Measurements from ENCODE around the gene FAM209A. TPM values are rescaled to one million over a fixed set of nuclear protein-coding genes. Genes with fewer than 3 reads are reported as not detected.
A peak's percentile ranks its signal among the peaks of the same experiment; 100 is the strongest.
"Not testable (repeated sequence)": the region's sequence is repeated elsewhere in the genome, so short reads cannot be mapped to it uniquely, and the experiment has no call there.

The FAM209A gene, protein sequence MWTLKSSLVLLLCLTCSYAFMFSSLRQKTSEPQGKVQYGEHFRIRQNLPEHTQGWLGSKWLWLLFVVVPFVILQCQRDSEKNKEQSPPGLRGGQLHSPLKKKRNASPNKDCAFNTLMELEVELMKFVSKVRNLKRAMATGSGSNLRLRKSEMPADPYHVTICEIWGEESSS
- 1 to 10 TPM; 3.3 to 4.1 TPM for total RNA-seq

- DNase-seq; H3K4me1 Mint-ChIP-seq; POLR2A ChIA-PET; ATAC-seq (ENCODE audit: low read depth); H3K27me3 Mint-ChIP-seq; H3K9me3 Mint-ChIP-seq; H3K4me3 Mint-ChIP-seq: not testable (repeated sequence)
- Mint-ChIP-seq H3K27ac (peak within 1 kb of the TSS; percentile 27), H3K36me3 (peaks cover 24% of the 10 kb centered on the region)
Measured at GRCh38 chr20:56524444-56524843, at the start of gene FAM209A. TSS of gene FAM209A (plus strand) at chr20:56524744. CDS start at chr20:56524809, 65 bp downstream.

- Mint-ChIP-seq H3K4me1 (peaks cover 21% of the 10 kb centered on the region), H3K27ac (peak overlapping the region; percentile 59), H3K27me3 (no peaks in the 10 kb centered on the region), H3K4me3 (peak overlapping the region; percentile 67), H3K9me3 (no peaks in the 10 kb centered on the region), H3K36me3 (peaks cover 33% of the 10 kb centered on the region)
- ATAC-seq (ENCODE audit: low read depth) (peak; percentile 58), DNase-seq (no peak)
- POLR2A ChIA-PET = interaction anchor here (1.1 kb wide), 1 partner anchor 92 kb away, joined by 4 read pairs; the partner anchor contains the start of genes AURKA and CSTF1
Measured at GRCh38 chr20:56483970-56484369, 40.6 kb upstream of the FAM209A start.

DNA sequence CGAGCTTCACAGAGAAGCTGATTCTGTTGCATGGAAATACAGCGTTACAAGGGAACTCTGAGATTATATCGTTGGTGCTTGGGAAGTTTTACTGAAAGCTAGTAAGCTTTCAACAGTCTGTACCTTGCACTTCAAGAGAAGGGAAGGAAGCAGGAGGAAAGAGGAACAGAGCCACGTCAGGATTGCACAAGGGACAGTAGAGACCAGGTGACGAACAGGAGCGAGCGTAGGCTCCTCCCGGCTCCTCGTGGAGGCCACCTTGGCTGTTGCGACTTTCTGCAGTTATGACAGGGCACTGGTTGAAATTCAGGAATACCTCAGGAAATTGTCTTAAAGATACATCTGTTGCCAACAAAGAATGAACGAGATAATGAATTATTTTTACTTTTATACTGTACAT, 37.3 kb upstream of the FAM209A start:
- H3K9me3 Mint-ChIP-seq = no peaks in the 10 kb centered on the region
- ATAC-seq (ENCODE audit: low read depth) (no peak), DNase-seq (no peak)
- H3K4me1 Mint-ChIP-seq = peaks cover 19% of the 10 kb centered on the region
- H3K4me3 Mint-ChIP-seq = no peak overlapping the region
- POLR2A ChIA-PET = no interaction called here
- peaks cover 30% of the 10 kb centered on the region for H3K36me3 Mint-ChIP-seq
- no peaks in the 10 kb centered on the region for H3K27me3 Mint-ChIP-seq
- no peak overlapping the region for H3K27ac Mint-ChIP-seq

- no peaks in the 10 kb centered on the region for H3K9me3 Mint-ChIP-seq
- peaks cover 28% of the 10 kb centered on the region for H3K36me3 Mint-ChIP-seq
- H3K27me3 Mint-ChIP-seq = no peaks in the 10 kb centered on the region
- H3K4me1 Mint-ChIP-seq = peaks cover 11% of the 10 kb centered on the region
- DNase-seq = no peak
- H3K27ac Mint-ChIP-seq = no peak overlapping the region
- ATAC-seq (ENCODE audit: low read depth) = no peak
- H3K4me3 Mint-ChIP-seq = no peak overlapping the region
- POLR2A ChIA-PET = no interaction called here
Measured at GRCh38 chr20:56488566-56488965, 36.0 kb upstream of the FAM209A start.

- peaks cover 2% of the 10 kb centered on the region for H3K4me1 Mint-ChIP-seq
- POLR2A ChIA-PET = interaction anchor here (0.7 kb wide), 1 partner anchor 108 kb away, joined by 3 read pairs; no protein-coding TSS in a partner anchor
- H3K27me3 Mint-ChIP-seq = no peaks in the 10 kb centered on the region
- ATAC-seq (ENCODE audit: low read depth) = no peak
- H3K36me3 Mint-ChIP-seq = peaks cover 22% of the 10 kb centered on the region
- no peak overlapping the region for H3K27ac Mint-ChIP-seq
- H3K4me3 Mint-ChIP-seq = no peak overlapping the region
- DNase-seq = no peak
- peaks cover 5% of the 10 kb centered on the region for H3K9me3 Mint-ChIP-seq
Measured at GRCh38 chr20:56501116-56501515, 23.4 kb upstream of the FAM209A start.

DNA sequence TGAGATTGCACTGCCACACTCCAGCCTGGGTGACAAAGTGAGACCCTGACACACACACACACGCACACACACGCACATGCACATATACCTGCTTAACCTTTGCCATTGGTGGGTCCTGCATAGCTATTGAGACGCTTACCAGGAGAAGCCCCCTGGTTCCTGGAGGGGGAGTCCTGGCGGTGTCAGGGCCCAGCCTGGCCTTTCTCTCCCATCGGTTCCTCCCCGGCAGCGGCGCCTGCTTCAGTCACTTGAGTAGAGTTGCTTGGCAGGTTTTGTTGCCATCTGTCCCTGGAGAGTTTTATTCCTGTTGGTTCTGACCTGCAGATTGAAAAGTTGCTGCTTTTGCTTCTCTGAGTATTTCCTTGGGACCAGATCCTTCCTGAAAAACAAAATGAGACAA, 20.6 kb upstream of the FAM209A start:
- no peaks in the 10 kb centered on the region for H3K9me3 Mint-ChIP-seq
- peaks cover 2% of the 10 kb centered on the region for H3K4me1 Mint-ChIP-seq
- H3K27me3 Mint-ChIP-seq = no peaks in the 10 kb centered on the region
- POLR2A ChIA-PET = no interaction called here
- peaks cover 12% of the 10 kb centered on the region for H3K36me3 Mint-ChIP-seq
- H3K4me3 Mint-ChIP-seq = no peak overlapping the region
- DNase-seq = no peak
- ATAC-seq (ENCODE audit: low read depth) = no peak
- no peak overlapping the region for H3K27ac Mint-ChIP-seq

DNA sequence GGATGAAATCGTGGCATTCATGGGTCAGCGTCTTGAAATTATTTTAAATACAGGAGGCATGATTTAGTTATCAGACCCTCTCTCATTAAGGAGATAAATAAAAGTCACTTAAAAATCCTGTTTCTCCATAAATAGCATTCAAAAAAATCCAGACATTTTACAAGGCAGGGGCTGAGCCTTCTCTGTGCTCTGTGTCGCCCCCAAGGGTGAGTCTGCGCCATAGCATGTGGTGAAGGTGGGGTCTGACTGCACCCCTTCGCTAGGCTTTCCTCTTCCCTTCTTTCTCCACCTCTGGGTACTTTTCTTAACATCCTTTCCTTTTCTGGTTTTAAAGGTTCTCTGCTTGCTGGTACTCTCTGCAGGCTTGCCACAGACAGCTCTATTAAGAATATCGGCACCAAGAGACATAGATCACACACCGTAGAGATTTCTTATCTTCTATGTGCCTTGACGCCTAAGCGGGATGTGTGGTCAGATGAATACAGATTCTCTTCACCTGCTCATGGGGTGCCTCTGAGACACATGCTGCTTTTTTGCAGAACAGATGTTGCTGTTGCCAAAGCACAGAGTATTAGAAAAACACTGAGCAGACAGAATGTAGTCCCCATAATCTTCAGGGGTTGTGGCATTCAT, 20.1 kb upstream of the FAM209A start:
- Mint-ChIP-seq H3K9me3 (no peaks in the 10 kb centered on the region), H3K36me3 (peaks cover 13% of the 10 kb centered on the region), H3K27ac (no peak overlapping the region), H3K27me3 (no peaks in the 10 kb centered on the region), H3K4me1 (peaks cover 2% of the 10 kb centered on the region), H3K4me3 (no peak overlapping the region)
- ATAC-seq (ENCODE audit: low read depth) (peak; percentile 52), DNase-seq (no peak)
- POLR2A ChIA-PET = no interaction called here

GRCh38 chr20:56506103-56506502, 18.4 kb upstream of the FAM209A start:
- no peaks in the 10 kb centered on the region for H3K27me3 Mint-ChIP-seq
- no peak overlapping the region for H3K4me3 Mint-ChIP-seq
- H3K4me1 Mint-ChIP-seq = peaks cover 2% of the 10 kb centered on the region
- DNase-seq (no peak), ATAC-seq (ENCODE audit: low read depth) (no peak)
- H3K36me3 Mint-ChIP-seq = peaks cover 13% of the 10 kb centered on the region
- no peak overlapping the region for H3K27ac Mint-ChIP-seq
- POLR2A ChIA-PET = no interaction called here
- H3K9me3 Mint-ChIP-seq = no peaks in the 10 kb centered on the region

- POLR2A ChIA-PET = no interaction called here
- Mint-ChIP-seq H3K27me3 (no peaks in the 10 kb centered on the region), H3K27ac (no peak overlapping the region), H3K9me3 (no peaks in the 10 kb centered on the region), H3K4me1 (no peaks in the 10 kb centered on the region), H3K36me3 (peaks cover 11% of the 10 kb centered on the region), H3K4me3 (no peak overlapping the region)
- ATAC-seq (ENCODE audit: low read depth) (no peak), DNase-seq (no peak)
Measured at GRCh38 chr20:56511926-56512325, 12.6 kb upstream of the FAM209A start.

GRCh38 chr20:56513161-56514150, 11.1 kb upstream of the FAM209A start:
- no peak for DNase-seq
- POLR2A ChIA-PET = no interaction called here
- Mint-ChIP-seq H3K27me3 (no peaks in the 10 kb centered on the region), H3K4me1 (no peaks in the 10 kb centered on the region), H3K36me3 (peaks cover 23% of the 10 kb centered on the region), H3K9me3 (no peaks in the 10 kb centered on the region), H3K4me3 (no peak overlapping the region), H3K27ac (no peak overlapping the region)
- no peak for ATAC-seq (ENCODE audit: low read depth)

- H3K4me1 Mint-ChIP-seq = no peaks in the 10 kb centered on the region
- H3K27ac Mint-ChIP-seq = no peak overlapping the region
- POLR2A ChIA-PET = no interaction called here
- ATAC-seq (ENCODE audit: low read depth) (no peak), DNase-seq (no peak)
- peaks cover 9% of the 10 kb centered on the region for H3K9me3 Mint-ChIP-seq
- peaks cover 46% of the 10 kb centered on the region for H3K36me3 Mint-ChIP-seq
- no peaks in the 10 kb centered on the region for H3K27me3 Mint-ChIP-seq
- no peak overlapping the region for H3K4me3 Mint-ChIP-seq
Measured at GRCh38 chr20:56516631-56517030, 7.9 kb upstream of the FAM209A start.

DNA sequence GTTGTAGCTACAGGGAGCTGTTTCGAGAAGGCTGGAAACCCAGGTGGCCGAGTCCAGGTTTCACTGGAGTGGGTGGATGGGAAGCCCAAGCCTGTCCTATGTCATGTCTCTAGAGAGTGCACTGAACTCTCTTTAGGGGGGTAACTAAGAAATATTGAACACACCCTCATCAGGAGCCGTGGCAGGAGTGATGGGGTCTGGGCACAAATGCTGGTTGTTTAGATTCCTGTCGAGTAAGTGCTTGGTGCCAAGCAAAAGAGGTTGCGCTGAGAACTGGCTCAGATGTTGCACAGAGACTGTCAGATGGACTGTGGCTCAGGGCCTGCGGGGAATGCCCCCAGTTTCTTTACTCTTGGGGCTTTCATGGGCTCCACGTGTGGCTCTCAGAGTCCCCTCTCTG, 7.3 kb upstream of the FAM209A start:
- ATAC-seq (ENCODE audit: low read depth) = no peak
- Mint-ChIP-seq H3K27me3 (no peaks in the 10 kb centered on the region), H3K36me3 (peaks cover 51% of the 10 kb centered on the region), H3K4me1 (no peaks in the 10 kb centered on the region), H3K4me3 (no peak overlapping the region), H3K9me3 (peaks cover 9% of the 10 kb centered on the region), H3K27ac (no peak overlapping the region)
- DNase-seq = no peak
- POLR2A ChIA-PET = no interaction called here

- POLR2A ChIA-PET = no interaction called here
- no peak for ATAC-seq (ENCODE audit: low read depth)
Measured at GRCh38 chr20:56517641-56518040, 6.9 kb upstream of the FAM209A start.

More at GRCh38 chr20:56517641-56518040, 6.9 kb upstream of the FAM209A start:
- Mint-ChIP-seq H3K4me1 (no peaks in the 10 kb centered on the region), H3K36me3 (peaks cover 51% of the 10 kb centered on the region), H3K9me3 (peaks cover 9% of the 10 kb centered on the region), H3K4me3 (no peak overlapping the region), H3K27me3 (no peaks in the 10 kb centered on the region), H3K27ac (no peak overlapping the region)
- no peak for DNase-seq

All from activated naive CD8-positive, alpha-beta T cell treated with anti-CD3 and anti-CD28 coated beads, Interleukin-2, amount 10 ng/mL, durations not matched to agents 7 days and 5 days (primary cell).